Erythroblast (primary cell): ENCODE data around the gene SELENOI.

Experiments
- GATA1 ChIP-seq: IDR thresholded peaks from 2 replicates; pipeline ENCODE4 v1.6.1; 2011; ENCODE audit warnings: low read depth, mild to moderate bottlenecking, control low read depth, low read length, moderate library complexity
- POLR2A ChIP-seq: IDR thresholded peaks from 2 replicates; pipeline ENCODE4 v1.6.1; 2011; ENCODE audit warnings: mild to moderate bottlenecking, low read length

- no peak for TF ChIP-seq POLR2A
- TF ChIP-seq GATA1 = no peak
Observed at GRCh38 chr2:26335231-26335630, 10.7 kb upstream of the SELENOI start.
